ENCODE measurements around the gene ZDHHC13.

DNA sequence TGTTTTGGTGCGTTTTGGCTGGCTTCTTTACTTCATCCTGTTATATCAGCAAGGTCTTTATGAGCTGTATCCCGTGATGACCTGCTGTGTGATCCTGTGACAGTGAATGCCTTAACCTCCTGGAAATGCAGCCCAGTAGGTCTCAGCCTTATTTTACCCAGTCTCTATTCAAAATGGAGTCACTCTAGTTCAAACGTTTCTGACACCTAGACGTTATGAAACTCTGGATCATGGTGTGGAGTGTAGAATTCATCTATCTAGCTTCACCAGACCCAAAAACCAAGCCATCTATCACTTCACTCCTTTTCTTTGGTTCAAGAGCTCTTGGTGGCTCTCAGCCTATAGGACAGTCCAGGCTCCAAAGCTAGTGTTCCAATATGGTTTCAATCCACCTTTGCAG is 28.2 kb upstream of the ZDHHC13 start:
- TF ChIP-seq YY1 (IDR thresholded peaks at IDR 0.05; ENCODE audit: insufficient read depth, insufficient read length) (no peak), ZNF274 (IDR thresholded peaks at IDR 0.05; ENCODE audit: low read depth, low read length) (no peak), SUZ12 (IDR thresholded peaks at IDR 0.05; ENCODE audit: extremely low read depth, insufficient read depth, insufficient read length) (no peak)

Data from NT2/D1 (cell line).